ENCODE results near the gene ERVFRD-1.

The ERVFRD-1 gene

GRCh38 chr6:11110921-11111768 is at the start of gene ERVFRD-1:
ERVFRD-1 (minus strand) TSS chr6:11111725; CDS start chr6:11105310, 6,415 bp downstream.
- peak in 1 of 2 experiments; percentile 43 for DNase-seq

GRCh38 chr6:11160199-11160598 is 48.7 kb upstream of the ERVFRD-1 start:
- no peak for DNase-seq

GRCh38 chr6:11155589-11155988 is 44.1 kb upstream of the ERVFRD-1 start:
- peak; percentile 14 to 20 for DNase-seq

- DNase-seq = no peak
Measured at GRCh38 chr6:11153447-11153846, 41.9 kb upstream of the ERVFRD-1 start.

GRCh38 chr6:11152581-11152980 is 41.1 kb upstream of the ERVFRD-1 start:
- no peak for DNase-seq

- no peak for DNase-seq
Measured at GRCh38 chr6:11151488-11151887, 40.0 kb upstream of the ERVFRD-1 start.

GRCh38 chr6:11149551-11149950 is 38.0 kb upstream of the ERVFRD-1 start:
- DNase-seq = no peak

GRCh38 chr6:11146117-11146826 is 34.7 kb upstream of the ERVFRD-1 start:
- no peak for DNase-seq

- peak; percentile 49 to 62 for DNase-seq
Measured at GRCh38 chr6:11144393-11144851, 32.9 kb upstream of the ERVFRD-1 start.

GRCh38 chr6:11143394-11144371 is 32.2 kb upstream of the ERVFRD-1 start:
- peak; percentile 3 to 4 for DNase-seq

GRCh38 chr6:11142296-11143027 is 30.9 kb upstream of the ERVFRD-1 start:
- no peak for DNase-seq

- peak in 1 of 2 experiments; percentile 2 for DNase-seq
Measured at GRCh38 chr6:11141295-11141694, 29.8 kb upstream of the ERVFRD-1 start.

GRCh38 chr6:11140056-11140455 is 28.5 kb upstream of the ERVFRD-1 start:
- DNase-seq = no peak

GRCh38 chr6:11139051-11139960 is 27.8 kb upstream of the ERVFRD-1 start:
- no peak for DNase-seq

- DNase-seq = no peak
Measured at GRCh38 chr6:11136809-11137208, 25.3 kb upstream of the ERVFRD-1 start.

- DNase-seq = no peak
Measured at GRCh38 chr6:11133281-11133680, 21.8 kb upstream of the ERVFRD-1 start.

GRCh38 chr6:11132194-11132888 is 20.8 kb upstream of the ERVFRD-1 start:
- DNase-seq = no peak

- no peak for DNase-seq
Measured at GRCh38 chr6:11130605-11131004, 19.1 kb upstream of the ERVFRD-1 start.

GRCh38 chr6:11129908-11130565 is 18.5 kb upstream of the ERVFRD-1 start:
- no peak for DNase-seq

- DNase-seq = no peak
Measured at GRCh38 chr6:11128608-11129007, 17.1 kb upstream of the ERVFRD-1 start.

Data from Kasumi-1 (cell line).